ENCODE measurements around the gene LAPTM4A.
"Not testable (repeated sequence)": the region's sequence is repeated elsewhere in the genome, so short reads cannot be mapped to it uniquely, and the experiment has no call there.

LAPTM4A gene

GRCh38 chr2:20085909-20086308 lies 34.5 kb upstream of the LAPTM4A start:
- DNase-seq; H4K12ac ChIP-seq (ENCODE audit: low read depth, low read length); H3K79me1 ChIP-seq (ENCODE audit: low read length); H3K27ac ChIP-seq (ENCODE audit: low read depth, low read length); H3K23ac ChIP-seq (ENCODE audit: low read length); H2BK5ac ChIP-seq (ENCODE audit: low read depth, low read length, poor library complexity); H3K36me3 ChIP-seq (ENCODE audit: control insufficient read depth in 1 of 2, insufficient read depth in 2 of 2, low read length in 2 of 2); H2AFZ ChIP-seq (ENCODE audit: insufficient read depth, low read length, poor library complexity); H2BK12ac ChIP-seq (ENCODE audit: low read length); H3K9ac ChIP-seq (ENCODE audit: low read length); H3K4ac ChIP-seq (ENCODE audit: low read depth, low read length); H3K14ac ChIP-seq (ENCODE audit: low read length); H3K4me1 ChIP-seq (ENCODE audit: control insufficient read depth in 1 of 2, insufficient read depth in 2 of 2, low read length in 2 of 2); H3K18ac ChIP-seq (ENCODE audit: low read length); H3K4me3 ChIP-seq (ENCODE audit: low read depth, low read length); H2BK120ac ChIP-seq (ENCODE audit: insufficient read depth, low read length, poor library complexity); H4K91ac ChIP-seq (ENCODE audit: low read depth, low read length); H3K4me2 ChIP-seq (ENCODE audit: low read length); H3K27me3 ChIP-seq (ENCODE audit: insufficient read depth, low read length); H4K8ac ChIP-seq (ENCODE audit: low read depth, low read length); H2AK5ac ChIP-seq (ENCODE audit: low read length); H3K9me3 ChIP-seq (ENCODE audit: insufficient read depth, low read depth, low read length); H3K79me2 ChIP-seq (ENCODE audit: control insufficient read depth, insufficient read depth, low read length, poor library complexity): not testable (repeated sequence)
- WGBS (ENCODE audit: extremely low coverage, insufficient coverage, insufficient read length): no CpG with 5 or more reads among the region's 4 CpGs

GRCh38 chr2:20082812-20083211 lies 31.4 kb upstream of the LAPTM4A start:
- WGBS (ENCODE audit: extremely low coverage, insufficient coverage, insufficient read length): no CpG with 5 or more reads among the region's 8 CpGs

GRCh38 chr2:20081841-20082240 lies 30.4 kb upstream of the LAPTM4A start:
- Histone ChIP-seq H3K36me3 (ENCODE audit: control insufficient read depth in 1 of 2, insufficient read depth in 2 of 2, low read length in 2 of 2) (no peaks in the 10 kb centered on the region), H2BK120ac (ENCODE audit: insufficient read depth, low read length, poor library complexity) (no peak overlapping the region), H4K8ac (ENCODE audit: low read depth, low read length) (no peak overlapping the region), H3K27me3 (ENCODE audit: insufficient read depth, low read length) (no peaks in the 10 kb centered on the region), H3K4me1 (ENCODE audit: control insufficient read depth in 1 of 2, insufficient read depth in 2 of 2, low read length in 2 of 2) (peaks cover 11% of the 10 kb centered on the region in 2 experiments), H3K18ac (ENCODE audit: low read length) (no peak overlapping the region), H2AFZ (ENCODE audit: insufficient read depth, low read length, poor library complexity) (no peak overlapping the region), H4K12ac (ENCODE audit: low read depth, low read length) (no peak overlapping the region), H3K79me2 (ENCODE audit: control insufficient read depth, insufficient read depth, low read length, poor library complexity) (no peaks in the 10 kb centered on the region), H4K91ac (ENCODE audit: low read depth, low read length) (peak overlapping the region; percentile 72), H3K23ac (ENCODE audit: low read length) (no peak overlapping the region), H3K9me3 (ENCODE audit: insufficient read depth, low read depth, low read length) (peaks cover 2% of the 10 kb centered on the region), H2AK5ac (ENCODE audit: low read length) (no peak overlapping the region), H3K4ac (ENCODE audit: low read depth, low read length) (no peak overlapping the region), H3K4me3 (ENCODE audit: low read depth, low read length) (no peak overlapping the region), H2BK12ac (ENCODE audit: low read length) (peak overlapping the region; percentile 42), H3K27ac (ENCODE audit: low read depth, low read length) (no peak overlapping the region), H3K79me1 (ENCODE audit: low read length) (peaks cover 9% of the 10 kb centered on the region), H2BK5ac (ENCODE audit: low read depth, low read length, poor library complexity) (no peak overlapping the region), H3K4me2 (ENCODE audit: low read length) (no peak overlapping the region), H3K9ac (ENCODE audit: low read length) (no peak overlapping the region), H3K14ac (ENCODE audit: low read length) (no peak overlapping the region)
- no peak for DNase-seq
- WGBS (ENCODE audit: extremely low coverage, insufficient coverage, insufficient read length): no CpG with 5 or more reads among the region's 2 CpGs

More at GRCh38 chr2:20082812-20083211, 31.4 kb upstream of the LAPTM4A start:
- H3K9me3 ChIP-seq (ENCODE audit: insufficient read depth, low read depth, low read length); H3K79me1 ChIP-seq (ENCODE audit: low read length); H3K4me2 ChIP-seq (ENCODE audit: low read length); H3K4me3 ChIP-seq (ENCODE audit: low read depth, low read length); H3K9ac ChIP-seq (ENCODE audit: low read length); H2BK120ac ChIP-seq (ENCODE audit: insufficient read depth, low read length, poor library complexity); H3K14ac ChIP-seq (ENCODE audit: low read length); H3K18ac ChIP-seq (ENCODE audit: low read length); H3K36me3 ChIP-seq (ENCODE audit: control insufficient read depth in 1 of 2, insufficient read depth in 2 of 2, low read length in 2 of 2); H3K4ac ChIP-seq (ENCODE audit: low read depth, low read length); H3K79me2 ChIP-seq (ENCODE audit: control insufficient read depth, insufficient read depth, low read length, poor library complexity); H2BK12ac ChIP-seq (ENCODE audit: low read length); H4K91ac ChIP-seq (ENCODE audit: low read depth, low read length); H3K27me3 ChIP-seq (ENCODE audit: insufficient read depth, low read length); DNase-seq; H2AFZ ChIP-seq (ENCODE audit: insufficient read depth, low read length, poor library complexity); H3K23ac ChIP-seq (ENCODE audit: low read length); H2AK5ac ChIP-seq (ENCODE audit: low read length); H4K8ac ChIP-seq (ENCODE audit: low read depth, low read length); H3K27ac ChIP-seq (ENCODE audit: low read depth, low read length); H4K12ac ChIP-seq (ENCODE audit: low read depth, low read length); H2BK5ac ChIP-seq (ENCODE audit: low read depth, low read length, poor library complexity): not testable (repeated sequence)
- peaks cover 11% of the 10 kb centered on the region in 2 experiments for H3K4me1 ChIP-seq (ENCODE audit: control insufficient read depth in 1 of 2, insufficient read depth in 2 of 2, low read length in 2 of 2)

GRCh38 chr2:20080839-20081415 lies 29.5 kb upstream of the LAPTM4A start:
- H3K4me1 ChIP-seq (ENCODE audit: control insufficient read depth in 1 of 2, insufficient read depth in 2 of 2, low read length in 2 of 2): peaks cover 11% of the 10 kb centered on the region in 2 experiments
- H3K4me2 ChIP-seq (ENCODE audit: low read length): no peak overlapping the region
- H3K9me3 ChIP-seq (ENCODE audit: insufficient read depth, low read depth, low read length): peaks cover 2% of the 10 kb centered on the region
- no peak for DNase-seq
- no peak overlapping the region for H4K12ac ChIP-seq (ENCODE audit: low read depth, low read length)
- H3K9ac ChIP-seq (ENCODE audit: low read length): no peak overlapping the region
- H3K27ac ChIP-seq (ENCODE audit: low read depth, low read length): peak overlapping the region; percentile 55
- no peak overlapping the region for H3K4me3 ChIP-seq (ENCODE audit: low read depth, low read length)
- no peaks in the 10 kb centered on the region for H3K27me3 ChIP-seq (ENCODE audit: insufficient read depth, low read length)
- H3K36me3 ChIP-seq (ENCODE audit: control insufficient read depth in 1 of 2, insufficient read depth in 2 of 2, low read length in 2 of 2): no peaks in the 10 kb centered on the region
- peaks cover 9% of the 10 kb centered on the region for H3K79me1 ChIP-seq (ENCODE audit: low read length)
- H3K23ac ChIP-seq (ENCODE audit: low read length): no peak overlapping the region
- H4K91ac ChIP-seq (ENCODE audit: low read depth, low read length): peak overlapping the region; percentile 55
- H3K79me2 ChIP-seq (ENCODE audit: control insufficient read depth, insufficient read depth, low read length, poor library complexity): no peaks in the 10 kb centered on the region
- H2BK5ac ChIP-seq (ENCODE audit: low read depth, low read length, poor library complexity): peak overlapping the region; percentile 68
- H2BK120ac ChIP-seq (ENCODE audit: insufficient read depth, low read length, poor library complexity): peak overlapping the region; percentile 49
- peak overlapping the region; percentile 49 for H3K18ac ChIP-seq (ENCODE audit: low read length)
- H3K14ac ChIP-seq (ENCODE audit: low read length): peak overlapping the region; percentile 71
- H4K8ac ChIP-seq (ENCODE audit: low read depth, low read length): peak overlapping the region; percentile 3
- no CpG with 5 or more reads among the region's 8 CpGs for WGBS (ENCODE audit: extremely low coverage, insufficient coverage, insufficient read length)
- no peak overlapping the region for H2AK5ac ChIP-seq (ENCODE audit: low read length)
- H2AFZ ChIP-seq (ENCODE audit: insufficient read depth, low read length, poor library complexity): peak overlapping the region; percentile 39
- no peak overlapping the region for H3K4ac ChIP-seq (ENCODE audit: low read depth, low read length)
- H2BK12ac ChIP-seq (ENCODE audit: low read length): peak overlapping the region; percentile 46

Measured in trophoblast cell (in vitro differentiated cells and primary cell).